Measurements from ENCODE around the gene ZNF326.
"Not testable (repeated sequence)": the region's sequence is repeated elsewhere in the genome, so short reads cannot be mapped to it uniquely, and the experiment has no call there.

Gene ZNF326

DNA sequence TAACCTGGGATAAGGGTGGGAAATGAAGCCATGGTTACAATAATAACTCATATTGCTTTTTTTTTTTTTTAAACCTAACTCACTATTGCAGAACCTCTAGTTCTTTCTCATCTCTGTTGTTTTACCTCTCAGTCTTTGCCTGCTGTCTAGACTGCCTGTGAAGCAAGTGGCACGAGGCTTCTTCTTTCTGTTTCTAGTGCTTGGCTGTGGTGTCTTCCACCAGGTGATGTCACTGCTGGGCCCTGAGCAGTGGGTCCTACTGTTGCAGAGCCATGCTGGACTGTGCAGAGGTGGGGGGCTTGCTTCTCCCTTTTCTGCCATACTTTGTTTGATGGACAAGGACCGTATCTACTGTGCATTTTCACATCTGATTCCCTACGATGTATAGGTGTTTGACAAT is 51.7 kb downstream of the ZNF326 start:
- Histone ChIP-seq H3K27ac (ENCODE audit: low read depth, low read length) (no peak overlapping the region), H3K9me3 (ENCODE audit: control insufficient read depth, insufficient read depth, low read length) (no peaks in the 10 kb centered on the region), H3K79me2 (ENCODE audit: control insufficient read depth, low read length) (no peaks in the 10 kb centered on the region), H3K9me2 (replicated peaks; ENCODE audit: control insufficient read depth, low read length) (no peaks in the 10 kb centered on the region), H3K4me1 (ENCODE audit: control insufficient read depth, low read length) (no peaks in the 10 kb centered on the region), H3K27me3 (ENCODE audit: control insufficient read depth, low read length) (peaks cover 2% of the 10 kb centered on the region; the same call in 1 of the 2 replicates), H3K4me2 (ENCODE audit: low read length) (no peak overlapping the region), H4K20me1 (ENCODE audit: control insufficient read depth, insufficient read depth, low read depth, low read length) (no peaks in the 10 kb centered on the region), H3F3A (ENCODE audit: control insufficient read depth, insufficient read depth) (no peaks in the 10 kb centered on the region), H3K4me3 (ENCODE audit: low read length) (no peak overlapping the region), H3K36me3 (ENCODE audit: control insufficient read depth, low read length) (no peaks in the 10 kb centered on the region)
- no peak for TF ChIP-seq EZH2phosphoT487 (IDR thresholded peaks at IDR 0.05; ENCODE audit: borderline replicate concordance, low read length)
- TF ChIP-seq, protein P1, sequence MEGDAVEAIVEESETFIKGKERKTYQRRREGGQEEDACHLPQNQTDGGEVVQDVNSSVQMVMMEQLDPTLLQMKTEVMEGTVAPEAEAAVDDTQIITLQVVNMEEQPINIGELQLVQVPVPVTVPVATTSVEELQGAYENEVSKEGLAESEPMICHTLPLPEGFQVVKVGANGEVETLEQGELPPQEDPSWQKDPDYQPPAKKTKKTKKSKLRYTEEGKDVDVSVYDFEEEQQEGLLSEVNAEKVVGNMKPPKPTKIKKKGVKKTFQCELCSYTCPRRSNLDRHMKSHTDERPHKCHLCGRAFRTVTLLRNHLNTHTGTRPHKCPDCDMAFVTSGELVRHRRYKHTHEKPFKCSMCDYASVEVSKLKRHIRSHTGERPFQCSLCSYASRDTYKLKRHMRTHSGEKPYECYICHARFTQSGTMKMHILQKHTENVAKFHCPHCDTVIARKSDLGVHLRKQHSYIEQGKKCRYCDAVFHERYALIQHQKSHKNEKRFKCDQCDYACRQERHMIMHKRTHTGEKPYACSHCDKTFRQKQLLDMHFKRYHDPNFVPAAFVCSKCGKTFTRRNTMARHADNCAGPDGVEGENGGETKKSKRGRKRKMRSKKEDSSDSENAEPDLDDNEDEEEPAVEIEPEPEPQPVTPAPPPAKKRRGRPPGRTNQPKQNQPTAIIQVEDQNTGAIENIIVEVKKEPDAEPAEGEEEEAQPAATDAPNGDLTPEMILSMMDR (IDR thresholded peaks at IDR 0.05; ENCODE audit: low read depth, low read length, poor library complexity, severe bottlenecking): no peak

DNA sequence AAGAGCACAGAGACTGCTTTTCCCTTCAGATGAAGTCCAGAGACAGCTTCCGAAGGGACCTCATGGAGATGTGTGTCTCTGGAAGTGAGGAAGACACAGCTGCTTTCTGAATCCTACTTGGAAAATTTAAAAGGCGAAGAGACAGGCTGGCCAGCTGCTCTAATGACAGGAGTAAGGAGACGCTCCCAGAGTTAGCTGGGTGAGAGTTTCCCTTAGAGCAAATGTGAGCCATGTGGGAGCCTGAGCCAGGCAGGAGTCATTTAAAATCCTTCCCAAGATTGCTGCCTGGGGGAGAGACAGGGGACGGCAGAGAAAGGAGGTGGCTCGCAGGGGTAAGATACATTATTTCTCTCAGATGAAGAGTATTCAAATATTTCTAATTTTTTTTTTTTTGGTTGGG is 53.1 kb downstream of the ZNF326 start:
- H3K79me2 ChIP-seq (ENCODE audit: control insufficient read depth, low read length): no peaks in the 10 kb centered on the region
- H3K9me3 ChIP-seq (ENCODE audit: control insufficient read depth, insufficient read depth, low read length): no peaks in the 10 kb centered on the region
- no peaks in the 10 kb centered on the region for H4K20me1 ChIP-seq (ENCODE audit: control insufficient read depth, insufficient read depth, low read depth, low read length)
- H3F3A ChIP-seq (ENCODE audit: control insufficient read depth, insufficient read depth): no peaks in the 10 kb centered on the region
- H3K27me3 ChIP-seq (ENCODE audit: control insufficient read depth, low read length): peaks cover 7% of the 10 kb centered on the region
- TF ChIP-seq EZH2phosphoT487 (IDR thresholded peaks at IDR 0.05; ENCODE audit: borderline replicate concordance, low read length): no peak
- no peaks in the 10 kb centered on the region for H3K36me3 ChIP-seq (ENCODE audit: control insufficient read depth, low read length)
- H3K9me2 ChIP-seq (replicated peaks; ENCODE audit: control insufficient read depth, low read length): no peaks in the 10 kb centered on the region
- H3K4me2 ChIP-seq (ENCODE audit: low read length): no peak overlapping the region
- H3K4me1 ChIP-seq (ENCODE audit: control insufficient read depth, low read length): no peaks in the 10 kb centered on the region
- no peak overlapping the region for H3K4me3 ChIP-seq (ENCODE audit: low read length)
- no peak overlapping the region for H3K27ac ChIP-seq (ENCODE audit: low read depth, low read length)

DNA sequence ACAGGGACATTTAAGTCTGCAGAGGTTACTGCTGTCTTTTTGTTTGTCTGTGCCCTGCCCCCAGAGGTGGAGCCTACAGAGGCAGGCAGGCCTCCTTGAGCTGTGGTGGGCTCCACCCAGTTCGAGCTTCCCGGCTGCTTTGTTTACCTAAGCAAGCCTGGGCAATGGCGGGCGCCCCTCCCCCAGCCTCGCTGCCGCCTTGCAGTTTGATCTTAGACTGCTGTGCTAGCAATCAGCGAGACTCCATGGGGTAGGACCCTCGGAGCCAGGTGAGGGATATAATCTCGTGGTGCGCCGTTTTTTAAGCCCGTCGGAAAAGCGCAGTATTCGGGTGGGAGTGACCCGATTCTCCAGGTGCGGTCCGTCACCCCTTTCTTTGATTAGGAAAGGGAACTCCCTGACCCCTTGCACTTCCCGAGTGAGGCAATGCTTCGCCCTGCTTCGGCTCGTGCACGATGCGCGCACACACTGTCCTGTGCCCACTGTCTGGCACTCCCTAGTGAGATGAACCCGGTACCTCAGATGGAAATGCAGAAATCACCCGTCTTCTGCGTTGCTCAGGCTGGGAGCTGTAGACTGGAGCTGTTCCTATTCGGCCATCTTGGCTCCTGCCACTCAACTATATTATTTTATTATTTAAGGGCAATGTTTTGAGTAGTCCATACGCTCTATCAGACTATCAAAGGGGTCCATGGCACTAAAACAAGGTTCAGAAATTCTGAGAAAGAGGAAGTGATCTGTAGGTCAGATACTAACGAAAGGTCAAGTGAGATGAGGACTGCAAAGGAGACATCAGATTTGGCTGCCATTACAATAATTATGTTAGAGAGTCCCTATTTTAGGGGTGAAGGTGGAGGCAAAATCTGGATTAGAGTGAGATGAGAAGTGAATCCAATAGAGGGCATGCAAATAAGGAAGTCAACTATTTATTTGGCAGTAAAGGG is 68.1 kb downstream of the ZNF326 start:
- not testable (repeated sequence) for H3K9me3 ChIP-seq (ENCODE audit: control insufficient read depth, insufficient read depth, low read length); H3K4me1 ChIP-seq (ENCODE audit: control insufficient read depth, low read length); H3F3A ChIP-seq (ENCODE audit: control insufficient read depth, insufficient read depth); H3K27ac ChIP-seq (ENCODE audit: low read depth, low read length); H3K27me3 ChIP-seq (ENCODE audit: control insufficient read depth, low read length); H3K36me3 ChIP-seq (ENCODE audit: control insufficient read depth, low read length); H3K79me2 ChIP-seq (ENCODE audit: control insufficient read depth, low read length); H4K20me1 ChIP-seq (ENCODE audit: control insufficient read depth, insufficient read depth, low read depth, low read length); H3K4me3 ChIP-seq (ENCODE audit: low read length); H3K4me2 ChIP-seq (ENCODE audit: low read length); H3K9me2 ChIP-seq (replicated peaks; ENCODE audit: control insufficient read depth, low read length)

DNA sequence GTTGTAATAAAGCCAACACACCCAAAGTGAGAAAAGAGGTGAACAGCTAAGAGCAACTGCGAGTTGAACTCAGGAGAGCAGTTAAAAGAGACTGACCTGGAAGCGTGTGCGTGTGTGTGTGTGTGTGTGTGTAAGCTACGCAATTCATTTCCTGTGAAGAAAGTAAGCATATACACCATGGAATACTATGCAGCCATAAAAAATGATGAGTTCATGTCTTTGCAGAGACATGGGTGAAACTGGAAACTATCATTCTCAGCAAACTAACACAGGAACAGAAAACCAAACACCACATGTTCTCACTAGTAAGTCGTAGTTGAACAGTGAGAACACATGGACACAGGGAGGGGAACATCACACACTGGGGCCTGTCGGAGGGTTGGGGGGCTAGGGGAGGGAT is 69.2 kb downstream of the ZNF326 start:
- not testable (repeated sequence) for H3K27ac ChIP-seq (ENCODE audit: low read depth, low read length); H3K4me3 ChIP-seq (ENCODE audit: low read length); H3F3A ChIP-seq (ENCODE audit: control insufficient read depth, insufficient read depth); H3K9me2 ChIP-seq (replicated peaks; ENCODE audit: control insufficient read depth, low read length); H3K4me2 ChIP-seq (ENCODE audit: low read length); H3K79me2 ChIP-seq (ENCODE audit: control insufficient read depth, low read length); H3K4me1 ChIP-seq (ENCODE audit: control insufficient read depth, low read length); H3K9me3 ChIP-seq (ENCODE audit: control insufficient read depth, insufficient read depth, low read length); H4K20me1 ChIP-seq (ENCODE audit: control insufficient read depth, insufficient read depth, low read depth, low read length); H3K36me3 ChIP-seq (ENCODE audit: control insufficient read depth, low read length); H3K27me3 ChIP-seq (ENCODE audit: control insufficient read depth, low read length)

All from DOHH2 (cell line).